GM23338 (cell line): Measurements from ENCODE around the gene B3GNT9. TPM values are rescaled to one million over a fixed set of nuclear protein-coding genes. Genes with fewer than 3 reads are reported as not detected.

ENCODE experiments used
- ATAC-seq: fragments of 200-7000 bp; cut with Tn5 transposase; 3 replicates; pipeline ENCODE4 v1.9.1; 2020
- DNase-seq: peaks from one replicate; pipeline ENCODE4 v3.0.0-alpha.2; 2015; ENCODE audit warnings: low spot score
- H2AFZ ChIP-seq: fragments of 200-600 bp; sonication (generic); 2 replicates; pipeline ENCODE4 v1.8.0; 2016; ENCODE audit warnings: antibody characterized with exemption, mild to moderate bottlenecking, moderate library complexity
- H3F3A ChIP-seq: fragments of 200-600 bp; sonication (generic); replicated peaks from 2 replicates; pipeline ENCODE4 v1.8.0; 2017; ENCODE audit warnings: antibody characterized with exemption, mixed run types, low read depth
- H3K27ac ChIP-seq: fragments of 200-600 bp; sonication (generic); 2 replicates; pipeline ENCODE4 v1.6.1; 2016; ENCODE audit warnings: low read depth
- H3K27me3 ChIP-seq: fragments of 200-600 bp; sonication (generic); 2 replicates; pipeline ENCODE4 v1.8.0; 2016; ENCODE audit warnings: mild to moderate bottlenecking, mixed run types, moderate library complexity; ENCODE audit not compliant: insufficient read depth
- H3K36me3 ChIP-seq: fragments of 200-600 bp; sonication (generic); 2 replicates; pipeline ENCODE4 v1.8.0; 2016; ENCODE audit warnings: mild to moderate bottlenecking; ENCODE audit not compliant: insufficient read depth
- H3K4me1 ChIP-seq: fragments of 200-600 bp; sonication (generic); 2 replicates; pipeline ENCODE4 v1.8.0; 2016; ENCODE audit warnings: mild to moderate bottlenecking, moderate library complexity; ENCODE audit not compliant: insufficient read depth
- H3K4me2 ChIP-seq: fragments of 200-600 bp; sonication (generic); 2 replicates; pipeline ENCODE4 v1.7.1; 2017; ENCODE audit warnings: mixed run types
- H3K4me3 ChIP-seq: fragments of 200-600 bp; sonication (generic); 2 replicates; pipeline ENCODE4 v1.6.1; 2016; ENCODE audit warnings: mixed run types
- H3K79me2 ChIP-seq: fragments of 200-600 bp; sonication (generic); replicated peaks from 2 replicates; pipeline ENCODE4 v1.8.0; 2017; ENCODE audit warnings: mild to moderate bottlenecking; ENCODE audit not compliant: insufficient read depth
- H3K9me2 ChIP-seq: fragments of 200-600 bp; sonication (generic); 2 replicates; pipeline ENCODE4 v1.8.0; 2017; ENCODE audit not compliant: insufficient read depth
- H4K20me1 ChIP-seq: fragments of 200-600 bp; sonication (generic); replicated peaks from 2 replicates; pipeline ENCODE4 v1.8.0; 2017; ENCODE audit warnings: mild to moderate bottlenecking; ENCODE audit not compliant: insufficient read depth
- H3K27ac Mint-ChIP-seq: 2 replicates; pipeline ENCODE4 v1.8.0; 2020; ENCODE audit warnings: inconsistent platforms, mild to moderate bottlenecking, moderate library complexity, mixed read lengths
- H3K27me3 Mint-ChIP-seq: 3 replicates; pipeline ENCODE4 v1.8.0; 2022; ENCODE audit warnings: low read depth, mild to moderate bottlenecking, moderate library complexity, mixed read lengths, inconsistent platforms; ENCODE audit not compliant: insufficient read depth, poor library complexity
- H3K36me3 Mint-ChIP-seq: 3 replicates; pipeline ENCODE4 v1.8.0; 2021; ENCODE audit warnings: low read depth, mild to moderate bottlenecking, inconsistent platforms, moderate library complexity, mixed read lengths
- H3K4me1 Mint-ChIP-seq: 3 replicates; pipeline ENCODE4 v1.8.0; 2020; ENCODE audit warnings: mild to moderate bottlenecking, inconsistent platforms, mixed read lengths
- H3K4me3 Mint-ChIP-seq: 3 replicates; pipeline ENCODE4 v1.8.0; 2021; ENCODE audit warnings: moderate library complexity, mild to moderate bottlenecking, inconsistent platforms, mixed read lengths
- H3K9me3 Mint-ChIP-seq: 3 replicates; pipeline ENCODE4 v1.8.0; 2020; ENCODE audit warnings: moderate library complexity, mild to moderate bottlenecking, inconsistent platforms, mixed read lengths
- CREB1 ChIP-seq: fragments of 250-450 bp; sonication (Bioruptor Pico); IDR thresholded peaks from 2 replicates; pipeline ENCODE4 v1.5.0; 2020; ENCODE audit warnings: low read depth, mild to moderate bottlenecking, moderate library complexity
- CTCF ChIP-seq, 2 experiments: fragments of 200-600 bp in 1 of 2; sonication (generic) in 1 of 2; conservative IDR thresholded peaks; 2 replicates each; pipeline versions ENCODE4 v1.5.1 to v1.6.1; 2016 to 2017; ENCODE audit warnings: antibody characterized with exemption in 2 of 2, low read depth in 2 of 2, mild to moderate bottlenecking in 2 of 2, moderate library complexity in 1 of 2
- ETS1 ChIP-seq: IDR thresholded peaks from 2 replicates; pipeline ENCODE4 v1.6.1; 2016; ENCODE audit warnings: antibody characterized with exemption
- NANOG ChIP-seq: IDR thresholded peaks from 2 replicates; pipeline ENCODE4 v1.6.1; 2016; ENCODE audit warnings: antibody characterized with exemption, borderline replicate concordance
- REST ChIP-seq: IDR thresholded peaks from one replicate; pipeline ENCODE4 v1.6.1; 2018; ENCODE audit warnings: antibody characterized with exemption; ENCODE audit not compliant: unreplicated experiment
- STAT1 ChIP-seq: IDR thresholded peaks from one replicate; pipeline ENCODE4 v1.6.1; 2016; ENCODE audit warnings: antibody characterized with exemption; ENCODE audit not compliant: unreplicated experiment
- polyA plus RNA-seq: library from polyadenylated mRNA; unstranded; fragments of >200 nt; fragmentation: Nextera tagmentation; extraction: Ambion mirVana; gene quantifications from 2 replicates; pipeline ENCODE4 v1.2.1, GENCODE V29; 2016
- total RNA-seq: library from RNA; depleted of rRNA; stranded (reverse); fragments of >200 nt; shearing (Covaris generic); gene quantifications from 2 replicates; pipeline ENCODE4 v1.2.3, GENCODE V29; 2014
- TF ChIP-seq, protein P1 (sequence below): fragments of 250-450 bp; sonication (Bioruptor Pico); IDR thresholded peaks from 2 replicates; pipeline ENCODE4 v1.5.0; 2020; ENCODE audit warnings: mild to moderate bottlenecking, moderate library complexity

Gene B3GNT9
- total and polyA plus RNA-seq, 2 experiments from 2014 or later = 0.99 to 7.0 TPM

DNA sequence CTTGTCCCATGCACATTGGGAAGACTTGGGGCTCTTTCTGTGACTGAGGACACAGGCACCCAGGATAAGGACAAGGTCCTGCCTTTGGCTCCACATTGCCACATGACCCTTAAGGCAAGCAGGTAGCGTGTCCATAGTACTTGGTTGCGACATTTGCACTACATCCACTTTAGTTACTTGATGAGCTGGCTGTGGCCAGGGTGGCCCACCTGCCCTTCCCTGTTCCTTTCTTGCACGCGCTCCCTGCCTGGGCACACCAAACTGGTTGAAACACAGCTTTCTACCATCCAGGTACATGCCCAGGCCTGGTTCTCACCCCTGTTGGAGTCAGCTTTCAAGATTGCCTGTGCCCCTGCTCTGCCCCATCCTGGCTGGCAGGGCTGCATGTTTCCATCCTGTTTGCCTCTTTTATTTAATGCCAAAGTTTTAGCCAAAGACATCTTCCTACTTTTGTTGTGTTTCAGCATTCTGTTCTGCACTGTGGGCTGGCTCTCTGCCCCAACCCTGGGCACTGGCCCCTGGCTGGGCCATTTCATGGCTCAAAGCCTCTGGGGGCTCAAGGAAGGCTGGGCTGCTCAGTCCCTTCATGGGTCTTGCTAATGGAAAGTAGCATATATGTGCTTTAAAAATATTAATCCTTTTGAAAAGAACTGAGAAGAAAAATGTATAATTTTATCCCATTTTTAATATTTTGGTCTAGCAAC lies 3.2 kb downstream of the B3GNT9 start:
- Histone ChIP-seq H3F3A (0 out of 2 replicates have a peak, but pooled peaks cover 7% of the 10 kb centered on the region), H3K36me3 (no peaks in the 10 kb centered on the region), H3K4me1 (peaks cover 6% of the 10 kb centered on the region; the same call in 1 of the 2 replicates), H3K9me2 (no peaks in the 10 kb centered on the region), H3K79me2 (no peaks in the 10 kb centered on the region), H2AFZ (no peak overlapping the region), H3K27me3 (peaks cover 46% of the 10 kb centered on the region), H3K4me2 (no peak overlapping the region), H3K27ac (no peak overlapping the region), H3K4me3 (no peak overlapping the region), H4K20me1 (no peaks in the 10 kb centered on the region; the same call in 1 of the 2 replicates)
- DNase-seq = no peak
- Mint-ChIP-seq H3K36me3 (peaks cover 34% of the 10 kb centered on the region), H3K27ac (no peak overlapping the region), H3K4me1 (peaks cover 10% of the 10 kb centered on the region; the same call in 2 of the 3 replicates), H3K9me3 (no peaks in the 10 kb centered on the region), H3K27me3 (peaks cover 26% of the 10 kb centered on the region), H3K4me3 (no peak overlapping the region)
- TF ChIP-seq NANOG (no peak), CREB1 (CRISPR knock-in tag) (no peak), ETS1 (no peak), STAT1 (no peak), CTCF (conservative IDR thresholded peaks at IDR 0.05; ENCODE audit: low read depth in 2 of 2) (no peak), REST (no peak)
- TF ChIP-seq, protein P1, sequence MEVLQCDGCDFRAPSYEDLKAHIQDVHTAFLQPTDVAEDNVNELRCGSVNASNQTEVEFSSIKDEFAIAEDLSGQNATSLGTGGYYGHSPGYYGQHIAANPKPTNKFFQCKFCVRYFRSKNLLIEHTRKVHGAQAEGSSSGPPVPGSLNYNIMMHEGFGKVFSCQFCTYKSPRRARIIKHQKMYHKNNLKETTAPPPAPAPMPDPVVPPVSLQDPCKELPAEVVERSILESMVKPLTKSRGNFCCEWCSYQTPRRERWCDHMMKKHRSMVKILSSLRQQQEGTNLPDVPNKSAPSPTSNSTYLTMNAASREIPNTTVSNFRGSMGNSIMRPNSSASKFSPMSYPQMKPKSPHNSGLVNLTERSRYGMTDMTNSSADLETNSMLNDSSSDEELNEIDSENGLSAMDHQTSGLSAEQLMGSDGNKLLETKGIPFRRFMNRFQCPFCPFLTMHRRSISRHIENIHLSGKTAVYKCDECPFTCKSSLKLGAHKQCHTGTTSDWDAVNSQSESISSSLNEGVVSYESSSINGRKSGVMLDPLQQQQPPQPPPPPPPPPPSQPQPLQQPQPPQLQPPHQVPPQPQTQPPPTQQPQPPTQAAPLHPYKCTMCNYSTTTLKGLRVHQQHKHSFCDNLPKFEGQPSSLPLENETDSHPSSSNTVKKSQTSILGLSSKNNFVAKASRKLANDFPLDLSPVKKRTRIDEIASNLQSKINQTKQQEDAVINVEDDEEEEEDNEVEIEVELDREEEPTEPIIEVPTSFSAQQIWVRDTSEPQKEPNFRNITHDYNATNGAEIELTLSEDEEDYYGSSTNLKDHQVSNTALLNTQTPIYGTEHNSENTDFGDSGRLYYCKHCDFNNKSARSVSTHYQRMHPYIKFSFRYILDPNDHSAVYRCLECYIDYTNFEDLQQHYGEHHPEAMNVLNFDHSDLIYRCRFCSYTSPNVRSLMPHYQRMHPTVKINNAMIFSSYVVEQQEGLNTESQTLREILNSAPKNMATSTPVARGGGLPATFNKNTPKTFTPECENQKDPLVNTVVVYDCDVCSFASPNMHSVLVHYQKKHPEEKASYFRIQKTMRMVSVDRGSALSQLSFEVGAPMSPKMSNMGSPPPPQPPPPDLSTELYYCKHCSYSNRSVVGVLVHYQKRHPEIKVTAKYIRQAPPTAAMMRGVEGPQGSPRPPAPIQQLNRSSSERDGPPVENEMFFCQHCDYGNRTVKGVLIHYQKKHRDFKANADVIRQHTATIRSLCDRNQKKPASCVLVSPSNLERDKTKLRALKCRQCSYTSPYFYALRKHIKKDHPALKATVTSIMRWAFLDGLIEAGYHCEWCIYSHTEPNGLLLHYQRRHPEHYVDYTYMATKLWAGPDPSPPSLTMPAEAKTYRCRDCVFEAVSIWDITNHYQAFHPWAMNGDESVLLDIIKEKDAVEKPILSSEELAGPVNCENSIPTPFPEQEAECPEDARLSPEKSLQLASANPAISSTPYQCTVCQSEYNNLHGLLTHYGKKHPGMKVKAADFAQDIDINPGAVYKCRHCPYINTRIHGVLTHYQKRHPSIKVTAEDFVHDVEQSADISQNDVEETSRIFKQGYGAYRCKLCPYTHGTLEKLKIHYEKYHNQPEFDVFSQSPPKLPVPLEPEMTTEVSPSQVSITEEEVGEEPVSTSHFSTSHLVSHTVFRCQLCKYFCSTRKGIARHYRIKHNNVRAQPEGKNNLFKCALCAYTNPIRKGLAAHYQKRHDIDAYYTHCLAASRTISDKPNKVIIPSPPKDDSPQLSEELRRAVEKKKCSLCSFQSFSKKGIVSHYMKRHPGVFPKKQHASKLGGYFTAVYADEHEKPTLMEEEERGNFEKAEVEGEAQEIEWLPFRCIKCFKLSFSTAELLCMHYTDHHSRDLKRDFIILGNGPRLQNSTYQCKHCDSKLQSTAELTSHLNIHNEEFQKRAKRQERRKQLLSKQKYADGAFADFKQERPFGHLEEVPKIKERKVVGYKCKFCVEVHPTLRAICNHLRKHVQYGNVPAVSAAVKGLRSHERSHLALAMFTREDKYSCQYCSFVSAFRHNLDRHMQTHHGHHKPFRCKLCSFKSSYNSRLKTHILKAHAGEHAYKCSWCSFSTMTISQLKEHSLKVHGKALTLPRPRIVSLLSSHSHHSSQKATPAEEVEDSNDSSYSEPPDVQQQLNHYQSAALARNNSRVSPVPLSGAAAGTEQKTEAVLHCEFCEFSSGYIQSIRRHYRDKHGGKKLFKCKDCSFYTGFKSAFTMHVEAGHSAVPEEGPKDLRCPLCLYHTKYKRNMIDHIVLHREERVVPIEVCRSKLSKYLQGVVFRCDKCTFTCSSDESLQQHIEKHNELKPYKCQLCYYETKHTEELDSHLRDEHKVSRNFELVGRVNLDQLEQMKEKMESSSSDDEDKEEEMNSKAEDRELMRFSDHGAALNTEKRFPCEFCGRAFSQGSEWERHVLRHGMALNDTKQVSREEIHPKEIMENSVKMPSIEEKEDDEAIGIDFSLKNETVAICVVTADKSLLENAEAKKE (CRISPR knock-in tag) = no peak
- ATAC-seq = no peak
